Breast epithelium (tissue), 4 donors: Measurements from ENCODE around the gene MINDY4B. TPM values are rescaled to one million over a fixed set of nuclear protein-coding genes. Genes with fewer than 3 reads are reported as not detected.

ENCODE experiments used
- DNase-seq, 2 donors: peaks; one replicate each; pipeline ENCODE4 v3.0.0-alpha.2; 2019; ENCODE audit warnings: low spot score in 2 of 2
- H3K27ac ChIP-seq, 2 donors: fragments of 200-600 bp; sonication (generic) in 1 of 2; one replicate each; pipeline ENCODE4 v1.5.1; 2016 to 2019; ENCODE audit warnings: mild to moderate bottlenecking in 1 of 2
- H3K27me3 ChIP-seq, 2 donors: fragments of 200-600 bp; sonication (generic) in 1 of 2; one replicate each; pipeline versions ENCODE4 v1.5.1 to v1.6.0; 2017 to 2019; ENCODE audit warnings: control low read depth in 1 of 2, mild to moderate bottlenecking in 1 of 2
- H3K36me3 ChIP-seq: fragments of 200-600 bp; one replicate; pipeline ENCODE4 v1.5.1; 2019
- H3K4me1 ChIP-seq, 2 donors: fragments of 200-600 bp; sonication (generic); one replicate each; pipeline ENCODE4 v1.5.1; 2016 to 2019; ENCODE audit warnings: control low read depth in 1 of 2
- H3K4me3 ChIP-seq, 3 donors: fragments of 200-600 bp; sonication (generic); 1 replicate in 2 of 3; 2 replicates in 1 of 3; pipeline ENCODE4 v1.5.1; 2016 to 2019; ENCODE audit warnings: mild to moderate bottlenecking in 3 of 3, moderate library complexity in 2 of 3
- H3K9me3 ChIP-seq, 2 donors: fragments of 200-600 bp; sonication (generic) in 1 of 2; one replicate each; pipeline ENCODE4 v1.5.1; 2016 to 2019; ENCODE audit warnings: control low read depth in 1 of 2
- CTCF ChIP-seq, 3 donors: fragments of 450-650 bp; IDR thresholded peaks; one replicate each; pipeline ENCODE4 v1.5.1; 2016 to 2017; ENCODE audit warnings: antibody characterized with exemption in 3 of 3, mild to moderate bottlenecking in 3 of 3, moderate library complexity in 3 of 3
- POLR2A ChIP-seq: fragments of 450-650 bp; IDR thresholded peaks from one replicate; pipeline ENCODE4 v1.6.1; 2016; ENCODE audit warnings: antibody characterized with exemption, mild to moderate bottlenecking, moderate library complexity
- POLR2AphosphoS5 ChIP-seq, 3 donors: sonication (generic); formaldehyde crosslinking; IDR thresholded peaks; one replicate each; pipeline ENCODE4 v1.6.1; 2017; ENCODE audit warnings: antibody characterized with exemption in 3 of 3
- intact Hi-C: fragments of 100-400 bp; cut with DNase I; formaldehyde crosslinking; loops from one replicate; pipeline ENCODE4 v1.15.1; 2023; ENCODE audit warnings: low total_unique reads
- total RNA-seq, 3 donors: library from RNA; depleted of rRNA; stranded (reverse); fragments of >200 nt; gene quantifications; one replicate each; pipeline ENCODE4 v1.1.0, GENCODE V29; 2016

The MINDY4B gene
- total RNA-seq, 3 donors from 2014 or later = not detected

GRCh38 chr3:150912501-150912900, 7.3 kb upstream of the MINDY4B start:
- no peaks in the 10 kb centered on the region for H3K9me3 ChIP-seq
- TF ChIP-seq POLR2AphosphoS5 (IDR thresholded peaks at IDR 0.05) = no peak
- no peak for TF ChIP-seq POLR2A
- no peak for TF ChIP-seq CTCF (IDR thresholded peaks at IDR 0.05)
- intact Hi-C loops = no loop called here

GRCh38 chr3:150911771-150912170, 6.5 kb upstream of the MINDY4B start:
- Histone ChIP-seq H3K4me1 (no peaks in the 10 kb centered on the region), H3K4me3 (no peak overlapping the region), H3K27me3 (no peaks in the 10 kb centered on the region), H3K27ac (no peak overlapping the region), H3K9me3 (no peaks in the 10 kb centered on the region), H3K36me3 (no peaks in the 10 kb centered on the region)
- no peak for DNase-seq
- intact Hi-C loops = no loop called here
- TF ChIP-seq POLR2AphosphoS5 (IDR thresholded peaks at IDR 0.05) (no peak), POLR2A (no peak), CTCF (IDR thresholded peaks at IDR 0.05) (no peak)

More at GRCh38 chr3:150912501-150912900, 7.3 kb upstream of the MINDY4B start:
- H3K4me1 ChIP-seq = no peaks in the 10 kb centered on the region
- no peak for DNase-seq
- H3K36me3 ChIP-seq = no peaks in the 10 kb centered on the region
- no peaks in the 10 kb centered on the region for H3K27me3 ChIP-seq
- H3K4me3 ChIP-seq = no peak overlapping the region
- H3K27ac ChIP-seq = no peak overlapping the region

GRCh38 chr3:150906461-150906860, 1.2 kb upstream of the MINDY4B start:
- TF ChIP-seq POLR2AphosphoS5 (IDR thresholded peaks at IDR 0.05) (no peak), POLR2A (no peak), CTCF (IDR thresholded peaks at IDR 0.05) (no peak)
- Histone ChIP-seq H3K4me3 (no peak overlapping the region), H3K4me1 (no peaks in the 10 kb centered on the region), H3K9me3 (no peaks in the 10 kb centered on the region), H3K27me3 (no peaks in the 10 kb centered on the region), H3K36me3 (no peaks in the 10 kb centered on the region), H3K27ac (no peak overlapping the region)
- DNase-seq = no peak
- intact Hi-C loops = no loop called here

- H3K9me3 ChIP-seq = no peaks in the 10 kb centered on the region
- H3K4me1 ChIP-seq = no peaks in the 10 kb centered on the region
- H3K27ac ChIP-seq = no peak overlapping the region
- no peaks in the 10 kb centered on the region for H3K36me3 ChIP-seq
- TF ChIP-seq CTCF (IDR thresholded peaks at IDR 0.05) (no peak), POLR2AphosphoS5 (IDR thresholded peaks at IDR 0.05) (no peak), POLR2A (no peak)
- intact Hi-C loops = no loop called here
- no peak for DNase-seq
- H3K4me3 ChIP-seq = no peak overlapping the region
- H3K27me3 ChIP-seq = no peaks in the 10 kb centered on the region
Measured at GRCh38 chr3:150905746-150906145, 507 bp upstream of the MINDY4B start.

- no peak for TF ChIP-seq POLR2A
- no peak for TF ChIP-seq POLR2AphosphoS5 (IDR thresholded peaks at IDR 0.05)
- TF ChIP-seq CTCF (IDR thresholded peaks at IDR 0.05) = no peak
- intact Hi-C loops = no loop called here
- no peak overlapping the region for H3K4me3 ChIP-seq
Measured at GRCh38 chr3:150902988-150903387, 2.3 kb downstream of the MINDY4B start.

More at GRCh38 chr3:150902988-150903387, 2.3 kb downstream of the MINDY4B start:
- Histone ChIP-seq H3K27ac (no peak overlapping the region), H3K27me3 (no peaks in the 10 kb centered on the region), H3K9me3 (no peaks in the 10 kb centered on the region), H3K4me1 (no peaks in the 10 kb centered on the region), H3K36me3 (no peaks in the 10 kb centered on the region)
- DNase-seq = no peak
